GM23338 (cell line): ENCODE measurements around the gene MRPL52. TPM values are rescaled to one million over a fixed set of nuclear protein-coding genes. Genes with fewer than 3 reads are reported as not detected.
A peak's percentile ranks its signal among the peaks of the same experiment; 100 is the strongest.

Experiments
- ATAC-seq: fragments of 200-7000 bp; cut with Tn5 transposase; 3 replicates; pipeline ENCODE4 v1.9.1; 2020
- DNase-seq: peaks from one replicate; pipeline ENCODE4 v3.0.0-alpha.2; 2015; ENCODE audit warnings: low spot score
- H2AFZ ChIP-seq: fragments of 200-600 bp; sonication (generic); 2 replicates; pipeline ENCODE4 v1.8.0; 2016; ENCODE audit warnings: antibody characterized with exemption, mild to moderate bottlenecking, moderate library complexity
- H3F3A ChIP-seq: fragments of 200-600 bp; sonication (generic); replicated peaks from 2 replicates; pipeline ENCODE4 v1.8.0; 2017; ENCODE audit warnings: antibody characterized with exemption, mixed run types, low read depth
- H3K27ac ChIP-seq: fragments of 200-600 bp; sonication (generic); 2 replicates; pipeline ENCODE4 v1.6.1; 2016; ENCODE audit warnings: low read depth
- H3K27me3 ChIP-seq: fragments of 200-600 bp; sonication (generic); 2 replicates; pipeline ENCODE4 v1.8.0; 2016; ENCODE audit warnings: mild to moderate bottlenecking, mixed run types, moderate library complexity; ENCODE audit not compliant: insufficient read depth
- H3K36me3 ChIP-seq: fragments of 200-600 bp; sonication (generic); 2 replicates; pipeline ENCODE4 v1.8.0; 2016; ENCODE audit warnings: mild to moderate bottlenecking; ENCODE audit not compliant: insufficient read depth
- H3K4me1 ChIP-seq: fragments of 200-600 bp; sonication (generic); 2 replicates; pipeline ENCODE4 v1.8.0; 2016; ENCODE audit warnings: mild to moderate bottlenecking, moderate library complexity; ENCODE audit not compliant: insufficient read depth
- H3K4me2 ChIP-seq: fragments of 200-600 bp; sonication (generic); 2 replicates; pipeline ENCODE4 v1.7.1; 2017; ENCODE audit warnings: mixed run types
- H3K4me3 ChIP-seq: fragments of 200-600 bp; sonication (generic); 2 replicates; pipeline ENCODE4 v1.6.1; 2016; ENCODE audit warnings: mixed run types
- H3K79me2 ChIP-seq: fragments of 200-600 bp; sonication (generic); replicated peaks from 2 replicates; pipeline ENCODE4 v1.8.0; 2017; ENCODE audit warnings: mild to moderate bottlenecking; ENCODE audit not compliant: insufficient read depth
- H3K9me2 ChIP-seq: fragments of 200-600 bp; sonication (generic); 2 replicates; pipeline ENCODE4 v1.8.0; 2017; ENCODE audit not compliant: insufficient read depth
- H4K20me1 ChIP-seq: fragments of 200-600 bp; sonication (generic); replicated peaks from 2 replicates; pipeline ENCODE4 v1.8.0; 2017; ENCODE audit warnings: mild to moderate bottlenecking; ENCODE audit not compliant: insufficient read depth
- H3K27ac Mint-ChIP-seq: 2 replicates; pipeline ENCODE4 v1.8.0; 2020; ENCODE audit warnings: inconsistent platforms, mild to moderate bottlenecking, moderate library complexity, mixed read lengths
- H3K27me3 Mint-ChIP-seq: 3 replicates; pipeline ENCODE4 v1.8.0; 2022; ENCODE audit warnings: low read depth, mild to moderate bottlenecking, moderate library complexity, mixed read lengths, inconsistent platforms; ENCODE audit not compliant: insufficient read depth, poor library complexity
- H3K36me3 Mint-ChIP-seq: 3 replicates; pipeline ENCODE4 v1.8.0; 2021; ENCODE audit warnings: low read depth, mild to moderate bottlenecking, inconsistent platforms, moderate library complexity, mixed read lengths
- H3K4me1 Mint-ChIP-seq: 3 replicates; pipeline ENCODE4 v1.8.0; 2020; ENCODE audit warnings: mild to moderate bottlenecking, inconsistent platforms, mixed read lengths
- H3K4me3 Mint-ChIP-seq: 3 replicates; pipeline ENCODE4 v1.8.0; 2021; ENCODE audit warnings: moderate library complexity, mild to moderate bottlenecking, inconsistent platforms, mixed read lengths
- H3K9me3 Mint-ChIP-seq: 3 replicates; pipeline ENCODE4 v1.8.0; 2020; ENCODE audit warnings: moderate library complexity, mild to moderate bottlenecking, inconsistent platforms, mixed read lengths
- CREB1 ChIP-seq: fragments of 250-450 bp; sonication (Bioruptor Pico); IDR thresholded peaks from 2 replicates; pipeline ENCODE4 v1.5.0; 2020; ENCODE audit warnings: low read depth, mild to moderate bottlenecking, moderate library complexity
- EZH2phosphoT487 ChIP-seq: fragments of 200-600 bp; sonication (generic); IDR thresholded peaks from one replicate; pipeline ENCODE4 v1.8.1; 2018; ENCODE audit warnings: antibody characterized with exemption; ENCODE audit not compliant: unreplicated experiment
- JUNB ChIP-seq: IDR thresholded peaks from one replicate; pipeline ENCODE4 v1.6.1; 2016; ENCODE audit warnings: antibody characterized with exemption; ENCODE audit not compliant: unreplicated experiment
- NANOG ChIP-seq: IDR thresholded peaks from 2 replicates; pipeline ENCODE4 v1.6.1; 2016; ENCODE audit warnings: antibody characterized with exemption, borderline replicate concordance
- POLR2AphosphoS5 ChIP-seq: IDR thresholded peaks from 2 replicates; pipeline ENCODE4 v1.6.1; 2016; ENCODE audit warnings: antibody characterized with exemption, low read depth
- STAT1 ChIP-seq: IDR thresholded peaks from one replicate; pipeline ENCODE4 v1.6.1; 2016; ENCODE audit warnings: antibody characterized with exemption; ENCODE audit not compliant: unreplicated experiment
- polyA plus RNA-seq: library from polyadenylated mRNA; unstranded; fragments of >200 nt; fragmentation: Nextera tagmentation; extraction: Ambion mirVana; gene quantifications from 2 replicates; pipeline ENCODE4 v1.2.1, GENCODE V29; 2016
- total RNA-seq: library from RNA; depleted of rRNA; stranded (reverse); fragments of >200 nt; shearing (Covaris generic); gene quantifications from 2 replicates; pipeline ENCODE4 v1.2.3, GENCODE V29; 2014
- TF ChIP-seq, protein P1 (sequence below): fragments of 250-450 bp; sonication (Bioruptor Pico); IDR thresholded peaks from 2 replicates; pipeline ENCODE4 v1.5.0; 2020; ENCODE audit warnings: mild to moderate bottlenecking, moderate library complexity
- TF ChIP-seq, protein P2 (sequence below): IDR thresholded peaks from 2 replicates; pipeline ENCODE4 v1.6.1; 2016; ENCODE audit warnings: antibody characterized with exemption
- TF ChIP-seq, protein P3 (sequence below): IDR thresholded peaks from one replicate; pipeline ENCODE4 v1.6.1; 2018; ENCODE audit warnings: antibody characterized with exemption; ENCODE audit not compliant: unreplicated experiment
- TF ChIP-seq, protein P4 (sequence below), 2 experiments: fragments of 200-600 bp in 1 of 2; sonication (generic) in 1 of 2; conservative IDR thresholded peaks; 2 replicates each; pipeline versions ENCODE4 v1.5.1 to v1.6.1; 2016 to 2017; ENCODE audit warnings: antibody characterized with exemption in 2 of 2, low read depth in 2 of 2, mild to moderate bottlenecking in 2 of 2, moderate library complexity in 1 of 2

The MRPL52 gene
- total and polyA plus RNA-seq, 2 experiments from 2014 or later: 131 to 617 TPM

DNA sequence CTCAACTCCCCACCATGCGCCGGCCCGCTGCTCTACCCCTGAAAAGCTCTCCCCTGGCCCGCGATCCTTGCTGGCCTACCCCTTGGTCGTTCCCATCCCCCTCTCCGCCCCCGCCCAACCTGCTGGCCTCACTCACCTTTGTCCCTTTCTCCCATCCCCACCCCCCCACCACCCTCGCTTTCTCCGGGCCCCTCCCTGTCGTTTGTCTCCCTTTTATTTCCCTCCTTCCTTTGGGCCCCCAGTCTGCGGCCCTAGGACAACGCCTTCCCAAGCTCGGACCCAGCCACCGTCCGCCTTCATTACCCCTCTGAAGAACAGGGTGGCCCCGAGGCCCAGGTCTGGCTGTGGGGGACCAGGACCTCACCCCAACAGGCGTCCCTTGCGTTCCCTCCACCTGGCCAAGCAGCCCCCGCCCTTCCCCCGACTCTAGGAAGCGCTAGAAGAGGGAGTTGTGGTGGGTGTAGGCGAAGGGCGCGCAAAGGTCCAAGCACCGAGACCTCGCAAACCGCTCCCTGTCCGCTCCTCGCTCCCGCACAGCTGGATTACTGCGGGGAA is 7.6 kb upstream of the MRPL52 start (continued):
- TF ChIP-seq, protein P1, sequence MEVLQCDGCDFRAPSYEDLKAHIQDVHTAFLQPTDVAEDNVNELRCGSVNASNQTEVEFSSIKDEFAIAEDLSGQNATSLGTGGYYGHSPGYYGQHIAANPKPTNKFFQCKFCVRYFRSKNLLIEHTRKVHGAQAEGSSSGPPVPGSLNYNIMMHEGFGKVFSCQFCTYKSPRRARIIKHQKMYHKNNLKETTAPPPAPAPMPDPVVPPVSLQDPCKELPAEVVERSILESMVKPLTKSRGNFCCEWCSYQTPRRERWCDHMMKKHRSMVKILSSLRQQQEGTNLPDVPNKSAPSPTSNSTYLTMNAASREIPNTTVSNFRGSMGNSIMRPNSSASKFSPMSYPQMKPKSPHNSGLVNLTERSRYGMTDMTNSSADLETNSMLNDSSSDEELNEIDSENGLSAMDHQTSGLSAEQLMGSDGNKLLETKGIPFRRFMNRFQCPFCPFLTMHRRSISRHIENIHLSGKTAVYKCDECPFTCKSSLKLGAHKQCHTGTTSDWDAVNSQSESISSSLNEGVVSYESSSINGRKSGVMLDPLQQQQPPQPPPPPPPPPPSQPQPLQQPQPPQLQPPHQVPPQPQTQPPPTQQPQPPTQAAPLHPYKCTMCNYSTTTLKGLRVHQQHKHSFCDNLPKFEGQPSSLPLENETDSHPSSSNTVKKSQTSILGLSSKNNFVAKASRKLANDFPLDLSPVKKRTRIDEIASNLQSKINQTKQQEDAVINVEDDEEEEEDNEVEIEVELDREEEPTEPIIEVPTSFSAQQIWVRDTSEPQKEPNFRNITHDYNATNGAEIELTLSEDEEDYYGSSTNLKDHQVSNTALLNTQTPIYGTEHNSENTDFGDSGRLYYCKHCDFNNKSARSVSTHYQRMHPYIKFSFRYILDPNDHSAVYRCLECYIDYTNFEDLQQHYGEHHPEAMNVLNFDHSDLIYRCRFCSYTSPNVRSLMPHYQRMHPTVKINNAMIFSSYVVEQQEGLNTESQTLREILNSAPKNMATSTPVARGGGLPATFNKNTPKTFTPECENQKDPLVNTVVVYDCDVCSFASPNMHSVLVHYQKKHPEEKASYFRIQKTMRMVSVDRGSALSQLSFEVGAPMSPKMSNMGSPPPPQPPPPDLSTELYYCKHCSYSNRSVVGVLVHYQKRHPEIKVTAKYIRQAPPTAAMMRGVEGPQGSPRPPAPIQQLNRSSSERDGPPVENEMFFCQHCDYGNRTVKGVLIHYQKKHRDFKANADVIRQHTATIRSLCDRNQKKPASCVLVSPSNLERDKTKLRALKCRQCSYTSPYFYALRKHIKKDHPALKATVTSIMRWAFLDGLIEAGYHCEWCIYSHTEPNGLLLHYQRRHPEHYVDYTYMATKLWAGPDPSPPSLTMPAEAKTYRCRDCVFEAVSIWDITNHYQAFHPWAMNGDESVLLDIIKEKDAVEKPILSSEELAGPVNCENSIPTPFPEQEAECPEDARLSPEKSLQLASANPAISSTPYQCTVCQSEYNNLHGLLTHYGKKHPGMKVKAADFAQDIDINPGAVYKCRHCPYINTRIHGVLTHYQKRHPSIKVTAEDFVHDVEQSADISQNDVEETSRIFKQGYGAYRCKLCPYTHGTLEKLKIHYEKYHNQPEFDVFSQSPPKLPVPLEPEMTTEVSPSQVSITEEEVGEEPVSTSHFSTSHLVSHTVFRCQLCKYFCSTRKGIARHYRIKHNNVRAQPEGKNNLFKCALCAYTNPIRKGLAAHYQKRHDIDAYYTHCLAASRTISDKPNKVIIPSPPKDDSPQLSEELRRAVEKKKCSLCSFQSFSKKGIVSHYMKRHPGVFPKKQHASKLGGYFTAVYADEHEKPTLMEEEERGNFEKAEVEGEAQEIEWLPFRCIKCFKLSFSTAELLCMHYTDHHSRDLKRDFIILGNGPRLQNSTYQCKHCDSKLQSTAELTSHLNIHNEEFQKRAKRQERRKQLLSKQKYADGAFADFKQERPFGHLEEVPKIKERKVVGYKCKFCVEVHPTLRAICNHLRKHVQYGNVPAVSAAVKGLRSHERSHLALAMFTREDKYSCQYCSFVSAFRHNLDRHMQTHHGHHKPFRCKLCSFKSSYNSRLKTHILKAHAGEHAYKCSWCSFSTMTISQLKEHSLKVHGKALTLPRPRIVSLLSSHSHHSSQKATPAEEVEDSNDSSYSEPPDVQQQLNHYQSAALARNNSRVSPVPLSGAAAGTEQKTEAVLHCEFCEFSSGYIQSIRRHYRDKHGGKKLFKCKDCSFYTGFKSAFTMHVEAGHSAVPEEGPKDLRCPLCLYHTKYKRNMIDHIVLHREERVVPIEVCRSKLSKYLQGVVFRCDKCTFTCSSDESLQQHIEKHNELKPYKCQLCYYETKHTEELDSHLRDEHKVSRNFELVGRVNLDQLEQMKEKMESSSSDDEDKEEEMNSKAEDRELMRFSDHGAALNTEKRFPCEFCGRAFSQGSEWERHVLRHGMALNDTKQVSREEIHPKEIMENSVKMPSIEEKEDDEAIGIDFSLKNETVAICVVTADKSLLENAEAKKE (CRISPR knock-in tag): no peak
- TF ChIP-seq POLR2AphosphoS5: no peak

DNA sequence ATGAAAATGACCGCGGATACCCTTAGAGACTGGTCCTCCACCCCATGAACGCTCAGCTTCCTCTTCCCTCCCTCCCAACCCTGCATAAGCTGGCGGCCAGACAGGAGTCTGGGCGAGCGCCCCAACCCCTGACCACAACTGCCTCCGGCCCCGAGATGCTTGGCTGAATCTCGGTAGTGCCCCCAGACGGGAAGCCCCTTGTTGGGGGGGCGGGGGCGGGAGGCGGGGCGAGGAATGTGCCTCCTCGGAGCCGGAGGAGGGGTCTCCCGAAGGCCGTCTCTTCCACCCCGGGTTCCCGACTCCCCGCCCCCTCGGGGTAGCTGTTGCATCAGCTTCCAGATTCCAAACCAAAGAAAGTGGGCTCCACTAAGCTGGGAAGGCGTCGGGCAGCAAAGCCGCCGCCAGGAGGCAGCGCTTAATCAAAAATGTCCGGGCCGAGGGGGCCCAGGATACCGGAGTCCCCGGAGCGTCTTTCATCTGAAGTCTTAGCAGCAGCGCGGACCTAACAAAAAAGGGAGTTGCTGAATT is 7.1 kb upstream of the MRPL52 start:
- Histone ChIP-seq H4K20me1 (no peaks in the 10 kb centered on the region), H3K27ac (peak overlapping the region; percentile 100), H3K36me3 (no peaks in the 10 kb centered on the region), H2AFZ (no peak overlapping the region), H3K4me2 (peak overlapping the region; percentile 97), H3F3A (peaks cover 8% of the 10 kb centered on the region; the same call in 1 of the 2 replicates), H3K27me3 (no peaks in the 10 kb centered on the region), H3K4me1 (peaks cover 50% of the 10 kb centered on the region), H3K9me2 (no peaks in the 10 kb centered on the region), H3K79me2 (no peaks in the 10 kb centered on the region), H3K4me3 (peak overlapping the region; percentile 86)
- Mint-ChIP-seq H3K27ac (peak overlapping the region; percentile 96), H3K4me3 (peak overlapping the region; percentile 80), H3K9me3 (no peaks in the 10 kb centered on the region), H3K4me1 (peaks cover 49% of the 10 kb centered on the region), H3K27me3 (peaks cover 32% of the 10 kb centered on the region), H3K36me3 (no peaks in the 10 kb centered on the region; the same call in 2 of the 3 replicates)
- DNase-seq (peak; percentile 99), ATAC-seq (peak; percentile 67)
- TF ChIP-seq CREB1 (CRISPR knock-in tag): peak; percentile 49; the same call in 1 of the 2 replicates
- TF ChIP-seq JUNB: no peak
- TF ChIP-seq EZH2phosphoT487: no peak
- peak; percentile 84 for TF ChIP-seq POLR2AphosphoS5
- TF ChIP-seq NANOG: no peak
- no peak for TF ChIP-seq STAT1
- TF ChIP-seq, protein P2, sequence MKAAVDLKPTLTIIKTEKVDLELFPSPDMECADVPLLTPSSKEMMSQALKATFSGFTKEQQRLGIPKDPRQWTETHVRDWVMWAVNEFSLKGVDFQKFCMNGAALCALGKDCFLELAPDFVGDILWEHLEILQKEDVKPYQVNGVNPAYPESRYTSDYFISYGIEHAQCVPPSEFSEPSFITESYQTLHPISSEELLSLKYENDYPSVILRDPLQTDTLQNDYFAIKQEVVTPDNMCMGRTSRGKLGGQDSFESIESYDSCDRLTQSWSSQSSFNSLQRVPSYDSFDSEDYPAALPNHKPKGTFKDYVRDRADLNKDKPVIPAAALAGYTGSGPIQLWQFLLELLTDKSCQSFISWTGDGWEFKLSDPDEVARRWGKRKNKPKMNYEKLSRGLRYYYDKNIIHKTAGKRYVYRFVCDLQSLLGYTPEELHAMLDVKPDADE: no peak
- TF ChIP-seq, protein P3, sequence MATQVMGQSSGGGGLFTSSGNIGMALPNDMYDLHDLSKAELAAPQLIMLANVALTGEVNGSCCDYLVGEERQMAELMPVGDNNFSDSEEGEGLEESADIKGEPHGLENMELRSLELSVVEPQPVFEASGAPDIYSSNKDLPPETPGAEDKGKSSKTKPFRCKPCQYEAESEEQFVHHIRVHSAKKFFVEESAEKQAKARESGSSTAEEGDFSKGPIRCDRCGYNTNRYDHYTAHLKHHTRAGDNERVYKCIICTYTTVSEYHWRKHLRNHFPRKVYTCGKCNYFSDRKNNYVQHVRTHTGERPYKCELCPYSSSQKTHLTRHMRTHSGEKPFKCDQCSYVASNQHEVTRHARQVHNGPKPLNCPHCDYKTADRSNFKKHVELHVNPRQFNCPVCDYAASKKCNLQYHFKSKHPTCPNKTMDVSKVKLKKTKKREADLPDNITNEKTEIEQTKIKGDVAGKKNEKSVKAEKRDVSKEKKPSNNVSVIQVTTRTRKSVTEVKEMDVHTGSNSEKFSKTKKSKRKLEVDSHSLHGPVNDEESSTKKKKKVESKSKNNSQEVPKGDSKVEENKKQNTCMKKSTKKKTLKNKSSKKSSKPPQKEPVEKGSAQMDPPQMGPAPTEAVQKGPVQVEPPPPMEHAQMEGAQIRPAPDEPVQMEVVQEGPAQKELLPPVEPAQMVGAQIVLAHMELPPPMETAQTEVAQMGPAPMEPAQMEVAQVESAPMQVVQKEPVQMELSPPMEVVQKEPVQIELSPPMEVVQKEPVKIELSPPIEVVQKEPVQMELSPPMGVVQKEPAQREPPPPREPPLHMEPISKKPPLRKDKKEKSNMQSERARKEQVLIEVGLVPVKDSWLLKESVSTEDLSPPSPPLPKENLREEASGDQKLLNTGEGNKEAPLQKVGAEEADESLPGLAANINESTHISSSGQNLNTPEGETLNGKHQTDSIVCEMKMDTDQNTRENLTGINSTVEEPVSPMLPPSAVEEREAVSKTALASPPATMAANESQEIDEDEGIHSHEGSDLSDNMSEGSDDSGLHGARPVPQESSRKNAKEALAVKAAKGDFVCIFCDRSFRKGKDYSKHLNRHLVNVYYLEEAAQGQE: no peak
- TF ChIP-seq, protein P4, sequence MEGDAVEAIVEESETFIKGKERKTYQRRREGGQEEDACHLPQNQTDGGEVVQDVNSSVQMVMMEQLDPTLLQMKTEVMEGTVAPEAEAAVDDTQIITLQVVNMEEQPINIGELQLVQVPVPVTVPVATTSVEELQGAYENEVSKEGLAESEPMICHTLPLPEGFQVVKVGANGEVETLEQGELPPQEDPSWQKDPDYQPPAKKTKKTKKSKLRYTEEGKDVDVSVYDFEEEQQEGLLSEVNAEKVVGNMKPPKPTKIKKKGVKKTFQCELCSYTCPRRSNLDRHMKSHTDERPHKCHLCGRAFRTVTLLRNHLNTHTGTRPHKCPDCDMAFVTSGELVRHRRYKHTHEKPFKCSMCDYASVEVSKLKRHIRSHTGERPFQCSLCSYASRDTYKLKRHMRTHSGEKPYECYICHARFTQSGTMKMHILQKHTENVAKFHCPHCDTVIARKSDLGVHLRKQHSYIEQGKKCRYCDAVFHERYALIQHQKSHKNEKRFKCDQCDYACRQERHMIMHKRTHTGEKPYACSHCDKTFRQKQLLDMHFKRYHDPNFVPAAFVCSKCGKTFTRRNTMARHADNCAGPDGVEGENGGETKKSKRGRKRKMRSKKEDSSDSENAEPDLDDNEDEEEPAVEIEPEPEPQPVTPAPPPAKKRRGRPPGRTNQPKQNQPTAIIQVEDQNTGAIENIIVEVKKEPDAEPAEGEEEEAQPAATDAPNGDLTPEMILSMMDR (conservative IDR thresholded peaks at IDR 0.05; ENCODE audit: low read depth in 2 of 2): peak; percentile 87 to 94
